WTC11 (cell line): ENCODE measurements around the gene JCHAIN.

Source experiments
- ATF6 ChIP-seq: sonication (generic); formaldehyde crosslinking; IDR thresholded peaks from 2 replicates; pipeline ENCODE4 v1.8.1; 2023; ENCODE audit warnings: mild to moderate bottlenecking, missing genetic modification reagents
- CREM ChIP-seq: sonication (generic); formaldehyde crosslinking; IDR thresholded peaks from 2 replicates; pipeline ENCODE4 v1.8.1; 2022; ENCODE audit warnings: mild to moderate bottlenecking, missing genetic modification reagents, moderate library complexity
- CTCF ChIP-seq: fragments of 200-600 bp; IDR thresholded peaks from 2 replicates; pipeline ENCODE4 v1.8.0; 2022; ENCODE audit warnings: antibody characterized with exemption
- MLX ChIP-seq: sonication (generic); formaldehyde crosslinking; IDR thresholded peaks from 2 replicates; pipeline ENCODE4 v1.8.1; 2023; ENCODE audit warnings: mild to moderate bottlenecking, missing genetic modification reagents, moderate library complexity
- USF2 ChIP-seq: sonication (generic); formaldehyde crosslinking; IDR thresholded peaks from 2 replicates; pipeline ENCODE4 v1.8.1; 2023; ENCODE audit warnings: mild to moderate bottlenecking, missing genetic modification reagents, moderate library complexity

DNA sequence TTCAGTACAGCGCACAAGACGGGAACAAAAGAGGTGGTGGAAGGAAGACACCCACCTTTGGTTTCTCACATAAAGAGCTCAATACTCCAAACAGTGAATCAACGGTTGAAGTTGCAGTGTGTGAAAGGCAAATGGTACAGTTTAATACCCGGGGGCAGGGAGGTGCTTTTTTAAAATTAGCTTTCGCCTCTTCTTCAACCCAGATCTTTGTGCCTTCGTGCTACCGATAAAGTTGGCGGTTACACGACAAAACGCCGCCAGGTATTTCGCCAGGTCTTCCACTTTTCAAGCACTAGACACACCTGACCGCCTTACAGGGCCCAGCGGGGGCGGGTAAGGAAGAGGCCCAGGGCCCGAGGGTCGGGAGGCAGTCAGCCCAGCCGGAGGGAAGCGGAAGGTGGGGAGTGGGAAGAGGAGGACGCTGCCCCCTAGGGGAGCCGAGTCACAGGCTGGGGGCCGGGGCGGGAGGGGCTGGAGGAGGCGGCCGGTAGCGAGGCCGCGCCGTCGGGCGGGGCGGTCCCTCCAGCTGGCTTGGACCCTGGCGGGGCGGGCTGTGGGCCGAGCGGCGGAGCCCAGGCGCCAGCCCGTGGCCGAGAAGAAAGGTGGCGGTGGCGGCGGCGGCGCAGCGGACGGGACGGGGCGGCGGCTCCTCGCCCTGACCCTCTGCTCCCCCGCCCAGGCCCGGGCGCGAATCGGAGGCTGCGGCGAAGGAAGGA, 38.1 kb upstream of the JCHAIN start:
- no peak for TF ChIP-seq CREM (CRISPR knock-in tag)
- no peak for TF ChIP-seq CTCF
- TF ChIP-seq ATF6 (CRISPR knock-in tag), result no peak
- TF ChIP-seq MLX (CRISPR knock-in tag), result no peak
- TF ChIP-seq USF2 (CRISPR knock-in tag), result no peak; the same call in 1 of the 2 replicates
